Inflammatory macrophage (primary cell): Measurements from ENCODE around the gene EBLN1.
"Not testable (repeated sequence)": the region's sequence is repeated elsewhere in the genome, so short reads cannot be mapped to it uniquely, and the experiment has no call there.

Experiments used
- DNase-seq, 2 donors: peaks; one replicate each; pipeline ENCODE4 v3.0.0-alpha.2; 2020 to 2022

Gene EBLN1

DNA sequence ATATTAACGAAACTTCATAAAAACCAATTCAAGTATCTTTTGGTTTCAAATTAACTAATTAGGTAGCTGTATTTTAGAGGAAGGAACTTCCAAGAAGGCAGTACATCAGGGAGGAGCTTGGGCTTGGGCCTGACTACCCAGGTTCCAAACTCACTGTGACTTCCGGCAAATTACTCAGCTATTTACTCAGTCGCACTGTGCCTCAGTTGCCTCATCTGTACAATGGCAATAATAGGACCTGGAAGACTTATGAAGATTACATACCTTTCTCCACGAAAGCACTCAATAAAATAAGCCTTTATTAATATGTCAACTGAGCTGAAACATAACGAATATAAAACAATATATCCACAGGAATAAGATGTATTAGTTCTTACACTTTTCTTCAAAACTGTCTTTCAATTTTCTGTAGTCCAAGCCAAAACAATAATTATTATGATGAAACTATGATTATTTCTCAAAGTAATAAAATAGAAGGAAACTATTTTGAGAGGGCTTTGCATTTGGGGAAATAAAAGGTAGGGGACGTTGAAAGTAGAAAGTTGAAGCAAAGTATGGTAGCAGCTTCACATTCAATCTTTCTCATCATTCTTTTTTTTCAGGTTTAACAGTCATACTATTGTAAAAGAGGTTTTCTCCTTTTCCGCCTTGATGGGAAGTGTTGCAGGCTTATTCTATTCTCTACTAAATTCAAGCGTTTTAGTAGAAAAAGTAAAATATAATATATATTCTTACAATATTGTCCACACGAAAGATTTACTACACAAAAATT, 10.5 kb upstream of the EBLN1 start:
- no peak for DNase-seq

GRCh38 chr10:22226599-22226998, 8.8 kb upstream of the EBLN1 start:
- DNase-seq: no peak

GRCh38 chr10:22222236-22223190, 4.7 kb upstream of the EBLN1 start:
- no peak for DNase-seq

- DNase-seq: no peak
These were observed 1.5 kb upstream of the EBLN1 start for GRCh38 chr10:22219308-22219707.

DNA sequence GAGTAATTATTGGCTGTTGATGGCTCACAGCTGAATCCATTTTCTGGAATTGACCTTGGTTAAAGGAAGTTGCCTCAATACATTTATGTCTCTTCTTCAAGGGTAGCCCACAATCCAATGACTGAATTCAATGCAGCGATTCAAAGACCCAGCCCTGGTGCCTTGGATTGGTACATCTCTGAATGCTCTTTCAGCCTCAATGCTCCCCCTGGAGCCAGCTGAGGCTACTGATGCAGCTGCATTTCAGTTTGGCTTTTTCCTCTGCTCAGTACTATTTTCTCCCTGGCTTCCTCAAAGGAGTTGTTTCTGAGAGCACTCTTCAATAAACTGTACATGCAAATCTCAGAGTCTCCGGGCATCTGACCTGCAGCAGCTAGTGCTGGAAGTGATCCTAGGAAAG, 633 bp upstream of the EBLN1 start:
- no peak for DNase-seq

DNA sequence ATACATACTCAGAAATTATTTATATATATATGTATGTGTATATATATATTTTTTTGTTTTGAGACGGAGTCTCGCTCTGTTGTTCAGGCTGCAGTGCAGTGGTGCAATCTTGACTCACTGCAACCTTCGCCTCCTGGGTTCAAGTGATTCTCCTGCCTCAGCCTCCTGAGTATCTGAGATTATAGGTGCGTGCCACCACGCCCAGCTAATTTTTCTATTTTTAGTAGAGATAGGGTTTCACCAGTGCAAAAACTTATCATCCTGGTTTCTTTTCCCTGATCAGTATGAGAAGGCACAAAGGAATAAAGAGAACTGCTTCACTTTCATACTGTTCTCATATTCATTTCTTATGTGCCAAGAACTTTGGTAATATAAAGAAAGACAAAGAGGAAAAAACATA, 731 bp downstream of the EBLN1 start:
- DNase-seq: not testable (repeated sequence)

DNA sequence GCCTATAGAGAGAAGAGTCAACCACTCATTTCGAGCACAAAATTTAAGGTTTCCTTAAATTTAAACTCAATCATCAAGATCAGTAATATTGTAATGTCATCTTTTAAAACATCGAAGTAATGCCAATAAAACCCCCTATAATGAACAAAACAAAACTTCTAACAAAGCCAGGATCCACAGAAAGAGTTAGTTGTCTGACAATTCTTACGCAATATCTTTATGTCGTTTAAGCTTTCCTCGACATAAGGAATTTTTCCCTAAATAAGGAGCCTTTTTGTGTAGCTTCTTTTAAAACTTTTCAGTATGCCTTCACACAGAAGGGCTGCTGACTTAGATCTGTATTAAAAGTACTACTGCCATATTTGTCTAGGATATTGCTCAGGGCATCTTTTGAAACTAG, 7.5 kb downstream of the EBLN1 start:
- DNase-seq: no peak

- no peak for DNase-seq
These were observed 23.9 kb downstream of the EBLN1 start for GRCh38 chr10:22193945-22194344.

DNA sequence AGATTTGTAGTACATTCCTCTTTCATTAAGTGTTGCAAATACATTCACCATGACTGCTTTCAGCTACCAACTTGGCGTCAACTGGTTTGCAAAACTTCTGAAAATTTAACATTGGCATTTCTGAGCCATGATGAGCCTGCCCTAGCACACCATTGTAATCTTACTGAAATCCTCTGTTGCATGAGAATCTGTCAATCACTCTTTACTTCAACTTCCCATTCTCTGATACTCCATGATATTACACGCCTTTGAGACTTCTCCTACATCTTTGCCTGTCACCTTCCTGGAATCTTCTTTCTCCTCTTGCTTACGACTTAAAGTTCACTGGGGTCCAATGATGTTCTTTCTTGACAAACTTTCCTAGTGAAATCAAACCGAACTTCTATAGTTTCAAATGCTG, 32.2 kb downstream of the EBLN1 start:
- DNase-seq: no peak

DNA sequence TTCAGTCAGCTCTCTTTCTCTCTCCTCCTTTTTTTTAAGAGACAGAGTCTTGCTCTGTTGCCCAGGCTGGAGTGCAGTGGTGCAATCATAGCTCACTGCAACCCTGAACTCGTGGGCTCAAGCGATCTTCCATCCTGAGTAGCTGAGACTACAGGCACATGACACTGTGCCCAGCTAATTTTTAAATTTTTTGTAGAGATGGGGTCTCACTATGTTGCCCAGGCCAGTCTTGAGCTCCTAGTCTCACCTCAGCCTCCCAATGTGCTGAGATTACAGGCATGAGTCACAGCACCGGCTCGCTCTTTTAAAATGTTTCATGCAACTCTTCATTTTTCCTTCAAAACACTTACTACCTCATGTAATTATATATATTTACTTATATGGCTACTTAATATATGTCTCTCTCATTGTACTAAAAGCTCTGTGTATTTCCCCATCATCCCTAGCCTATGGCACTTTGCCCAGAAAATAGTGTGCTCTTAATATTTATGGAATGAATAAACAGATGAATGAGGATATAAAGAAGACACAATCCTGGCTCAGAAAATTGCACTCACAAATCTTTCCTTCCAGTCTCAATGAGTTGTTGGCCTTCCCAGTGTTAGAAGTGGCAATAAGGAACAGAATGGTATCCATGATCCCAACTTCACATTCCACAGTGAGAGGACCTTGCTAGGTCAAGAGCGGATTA, 33.9 kb downstream of the EBLN1 start:
- DNase-seq: no peak

GRCh38 chr10:22180724-22181123, 37.1 kb downstream of the EBLN1 start:
- no peak for DNase-seq

DNA sequence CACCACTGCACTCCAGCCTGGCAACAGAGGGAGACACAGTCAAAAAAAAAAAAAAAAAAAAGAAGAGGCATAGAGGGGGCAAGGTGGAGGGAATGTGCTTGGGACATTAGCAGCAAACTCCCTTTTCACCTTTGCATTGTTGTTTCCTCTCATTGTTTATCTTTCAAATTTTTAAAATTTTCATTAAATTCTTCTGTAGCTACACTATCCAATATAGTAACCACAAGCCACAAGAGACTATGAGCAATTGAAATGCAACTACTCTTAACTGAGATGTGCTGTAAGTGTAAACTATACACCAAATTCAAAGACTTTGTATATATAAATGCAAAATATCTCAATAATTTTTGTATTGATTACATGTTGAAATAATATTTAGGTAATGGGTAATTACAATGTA, 43.4 kb downstream of the EBLN1 start:
- no peak for DNase-seq

DNA sequence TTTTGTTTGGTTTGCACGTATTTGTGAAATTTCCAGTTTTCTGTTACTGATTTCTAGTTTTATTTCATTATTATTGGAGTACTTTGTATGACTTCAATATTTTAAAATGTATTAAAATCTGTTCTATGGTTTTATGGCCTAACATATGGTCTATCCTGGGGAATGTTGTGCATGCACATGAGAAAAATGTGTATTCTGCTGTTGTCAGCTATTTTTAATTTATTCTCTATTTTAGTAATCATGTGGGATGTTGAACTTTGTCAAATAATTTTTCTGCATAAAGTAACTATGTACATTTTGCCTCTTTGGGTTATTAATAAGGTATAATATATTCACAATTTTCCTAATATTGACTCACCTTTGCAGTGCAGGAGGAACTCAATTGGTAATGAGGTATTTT, 46.7 kb downstream of the EBLN1 start:
- DNase-seq: no peak

DNA sequence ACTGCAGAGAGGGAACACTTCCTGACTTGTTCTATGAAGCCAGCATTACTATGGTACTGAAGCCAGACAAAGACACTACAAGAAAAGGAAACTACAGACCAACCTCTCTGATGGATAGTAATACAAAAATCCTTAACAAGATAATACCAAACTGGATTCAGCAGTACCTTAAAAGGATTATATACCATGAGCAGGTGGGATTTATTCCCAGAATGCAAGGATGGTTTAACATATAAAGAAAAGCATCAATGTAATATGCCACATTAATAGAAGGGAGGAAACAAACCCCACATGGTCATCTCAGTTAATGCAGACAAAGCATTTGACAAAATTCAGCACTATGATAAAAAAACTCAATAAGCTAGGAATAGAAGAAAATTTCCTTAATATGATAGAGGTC, 47.2 kb downstream of the EBLN1 start:
- no peak for DNase-seq

DNA sequence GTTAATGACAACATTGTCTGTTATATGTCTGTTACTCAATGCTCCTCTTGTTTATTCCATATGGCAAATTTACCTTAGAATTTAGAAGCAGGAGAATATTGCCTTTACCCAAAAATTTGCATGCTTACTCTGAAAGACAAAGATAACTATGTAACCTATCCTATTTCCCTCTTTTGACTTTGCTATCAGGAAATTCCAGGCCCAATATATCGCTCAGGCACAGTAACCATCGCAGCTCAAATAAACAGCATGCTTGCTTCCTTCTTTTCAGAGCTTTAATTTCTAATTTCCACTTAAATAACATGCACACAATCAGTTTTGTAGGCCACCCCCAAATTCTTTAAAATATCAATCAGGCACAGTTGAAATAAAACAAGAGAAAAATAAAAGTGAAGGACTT, 57.8 kb downstream of the EBLN1 start:
- DNase-seq: no peak

DNA sequence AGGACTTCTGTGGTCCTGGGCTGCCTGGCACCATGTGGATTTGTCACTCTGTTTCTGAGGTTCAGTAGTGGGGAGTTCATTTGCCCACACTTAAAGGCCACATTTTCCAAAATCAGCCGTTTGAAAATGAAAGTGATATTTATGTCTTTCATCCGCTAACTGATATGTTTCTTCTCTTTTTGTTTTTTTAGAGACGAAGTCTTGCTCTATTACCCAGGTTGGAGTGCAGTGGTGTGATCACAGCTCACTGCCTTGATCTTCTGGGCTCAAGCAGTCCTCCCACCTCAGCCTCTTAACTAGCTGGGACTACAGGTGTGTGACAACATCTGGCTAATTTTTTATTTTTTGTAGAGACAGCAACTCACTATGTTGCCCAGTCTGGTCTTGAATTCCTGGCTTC, 58.6 kb downstream of the EBLN1 start:
- no peak for DNase-seq
